HEK293 (cell line): Measurements from ENCODE around the gene ABHD12.
A peak's percentile ranks its signal among the peaks of the same experiment; 100 is the strongest.

Experiments used
- CTCF ChIA-PET: fragments of 350-600 bp; formaldehyde crosslinking; extraction: SDS; loops from one replicate; lab custom pipeline; 2021; ENCODE audit warnings: antibody characterized with exemption; lab: Yijun Ruan, JAX
- POLR2A ChIA-PET: fragments of 300-600 bp; formaldehyde crosslinking; extraction: SDS; loops from one replicate; lab custom pipeline; 2020; ENCODE audit warnings: antibody characterized with exemption, inconsistent platforms; lab: Yijun Ruan, JAX
- H3K27ac ChIP-seq: fragments of 200-500 bp; sonication (Bioruptor generic); 2 replicates; pipeline ENCODE4 v1.5.1; 2014; ENCODE audit warnings: low read depth, low read length, control low read depth, inconsistent platforms; ENCODE audit errors: extremely low read depth
- H3K36me3 ChIP-seq, 2 experiments: fragments of 200-500 bp in 1 of 2; sonication (Bioruptor generic) in 1 of 2; 1 replicate in 1 of 2; 2 replicates in 1 of 2; pipeline ENCODE4 v1.5.1; 2014 to 2017; ENCODE audit warnings: inconsistent platforms in 2 of 2, low read length in 2 of 2; ENCODE audit not compliant: control insufficient read depth in 2 of 2, insufficient read depth in 1 of 2
- H3K4me1 ChIP-seq: fragments of 200-500 bp; sonication (Bioruptor generic); 2 replicates; pipeline ENCODE4 v1.5.1; 2014; ENCODE audit warnings: mild to moderate bottlenecking, low read length, inconsistent platforms; ENCODE audit not compliant: control insufficient read depth, insufficient read depth
- H3K4me3 ChIP-seq: 2 replicates; pipeline ENCODE4 v1.5.1; 2011; ENCODE audit warnings: low read depth, mild to moderate bottlenecking, control low read depth, low read length, moderate library complexity
- H3K9me3 ChIP-seq: fragments of 200-500 bp; sonication (Bioruptor generic); 2 replicates; pipeline ENCODE4 v1.5.1; 2014; ENCODE audit warnings: low read depth, low read length, inconsistent platforms; ENCODE audit not compliant: control insufficient read depth, insufficient read depth
- EGR2 ChIP-seq: fragments of 450-650 bp; formaldehyde crosslinking; IDR thresholded peaks from 2 replicates; pipeline ENCODE4 v1.5.1; 2016; ENCODE audit warnings: low read depth, missing biosample characterization, missing genetic modification characterization
- ELK4 ChIP-seq: IDR thresholded peaks from 2 replicates; pipeline ENCODE4 v1.6.1; 2011; ENCODE audit warnings: mild to moderate bottlenecking, low read depth, low read length, borderline replicate concordance
- GLIS1 ChIP-seq: fragments of 450-650 bp; formaldehyde crosslinking; IDR thresholded peaks from 2 replicates; pipeline ENCODE4 v1.5.1; 2016; ENCODE audit warnings: missing biosample characterization, missing genetic modification characterization
- HOXA7 ChIP-seq: sonication (generic); formaldehyde crosslinking; IDR thresholded peaks from 2 replicates; pipeline ENCODE4 v1.8.1; 2022; ENCODE audit warnings: missing genetic modification reagents, borderline replicate concordance
- KLF16 ChIP-seq: fragments of 450-650 bp; formaldehyde crosslinking; IDR thresholded peaks from 2 replicates; pipeline ENCODE4 v1.5.1; 2017; ENCODE audit warnings: missing biosample characterization, missing genetic modification characterization
- KLF8 ChIP-seq: fragments of 450-650 bp; formaldehyde crosslinking; IDR thresholded peaks from 2 replicates; pipeline ENCODE4 v1.5.1; 2016; ENCODE audit warnings: missing biosample characterization, missing genetic modification characterization
- MYNN ChIP-seq: fragments of 450-650 bp; formaldehyde crosslinking; IDR thresholded peaks from 2 replicates; pipeline ENCODE4 v1.5.1; 2016; ENCODE audit warnings: missing biosample characterization, missing genetic modification characterization, borderline replicate concordance
- OVOL3 ChIP-seq: fragments of 450-650 bp; formaldehyde crosslinking; IDR thresholded peaks from 2 replicates; pipeline ENCODE4 v1.5.1; 2016; ENCODE audit warnings: missing biosample characterization, missing genetic modification characterization
- SP2 ChIP-seq: fragments of 450-650 bp; formaldehyde crosslinking; IDR thresholded peaks from 2 replicates; pipeline ENCODE4 v1.5.1; 2016; ENCODE audit warnings: missing biosample characterization, missing genetic modification characterization
- SP3 ChIP-seq: fragments of 450-650 bp; formaldehyde crosslinking; IDR thresholded peaks from 2 replicates; pipeline ENCODE4 v1.5.1; 2016; ENCODE audit warnings: missing biosample characterization, missing genetic modification characterization
- ZEB2 ChIP-seq: fragments of 450-650 bp; formaldehyde crosslinking; IDR thresholded peaks from 2 replicates; pipeline ENCODE4 v1.5.1; 2016; ENCODE audit warnings: missing biosample characterization, missing genetic modification characterization
- ZFHX2 ChIP-seq: fragments of 450-650 bp; formaldehyde crosslinking; conservative IDR thresholded peaks from 2 replicates; pipeline ENCODE4 v1.5.1; 2016; ENCODE audit warnings: missing biosample characterization, missing genetic modification characterization
- ZNF10 ChIP-seq: fragments of 450-650 bp; formaldehyde crosslinking; IDR thresholded peaks from 2 replicates; pipeline ENCODE4 v1.5.1; 2017; ENCODE audit warnings: missing biosample characterization, missing genetic modification characterization
- ZNF140 ChIP-seq: fragments of 450-650 bp; formaldehyde crosslinking; IDR thresholded peaks from 2 replicates; pipeline ENCODE4 v1.5.1; 2016; ENCODE audit warnings: missing biosample characterization, missing genetic modification characterization
- ZNF18 ChIP-seq: fragments of 450-650 bp; formaldehyde crosslinking; IDR thresholded peaks from 2 replicates; pipeline ENCODE4 v1.5.1; 2016; ENCODE audit warnings: missing biosample characterization, missing genetic modification characterization
- ZNF202 ChIP-seq: fragments of 450-650 bp; formaldehyde crosslinking; IDR thresholded peaks from 2 replicates; pipeline ENCODE4 v1.5.1; 2016; ENCODE audit warnings: missing biosample characterization, missing genetic modification characterization, borderline replicate concordance
- ZNF214 ChIP-seq: fragments of 450-650 bp; formaldehyde crosslinking; IDR thresholded peaks from 2 replicates; pipeline ENCODE4 v1.5.1; 2017; ENCODE audit warnings: missing biosample characterization, mild to moderate bottlenecking, missing genetic modification characterization, borderline replicate concordance
- ZNF221 ChIP-seq: fragments of 450-650 bp; formaldehyde crosslinking; IDR thresholded peaks from 2 replicates; pipeline ENCODE4 v1.5.1; 2017; ENCODE audit warnings: missing biosample characterization, missing genetic modification characterization, borderline replicate concordance
- ZNF292 ChIP-seq: fragments of 450-650 bp; formaldehyde crosslinking; IDR thresholded peaks from 2 replicates; pipeline ENCODE4 v1.5.1; 2016; ENCODE audit warnings: low read depth, missing biosample characterization, missing genetic modification characterization, borderline replicate concordance
- ZNF341 ChIP-seq: fragments of 450-650 bp; formaldehyde crosslinking; IDR thresholded peaks from 2 replicates; pipeline ENCODE4; 2016; ENCODE audit warnings: low read depth, missing biosample characterization, missing genetic modification characterization
- ZNF544 ChIP-seq: fragments of 450-650 bp; formaldehyde crosslinking; IDR thresholded peaks from 2 replicates; pipeline ENCODE4 v1.5.0; 2017; ENCODE audit warnings: missing biosample characterization, missing genetic modification characterization
- ZNF561 ChIP-seq: fragments of 450-650 bp; IDR thresholded peaks from 2 replicates; pipeline ENCODE4 v1.5.1; 2018; ENCODE audit warnings: missing biosample characterization, missing genetic modification characterization, borderline replicate concordance
- ZNF571 ChIP-seq: fragments of 450-650 bp; formaldehyde crosslinking; IDR thresholded peaks from 2 replicates; pipeline ENCODE4 v1.5.0; 2017; ENCODE audit warnings: missing biosample characterization, missing genetic modification characterization
- ZNF610 ChIP-seq: fragments of 450-650 bp; formaldehyde crosslinking; IDR thresholded peaks from 2 replicates; pipeline ENCODE4 v1.5.1; 2016; ENCODE audit warnings: missing biosample characterization, missing genetic modification characterization, borderline replicate concordance
- ZXDB ChIP-seq: fragments of 450-650 bp; formaldehyde crosslinking; IDR thresholded peaks from 2 replicates; pipeline ENCODE4 v1.5.1; 2016; ENCODE audit warnings: missing biosample characterization, missing genetic modification characterization
- TF ChIP-seq, protein P1 (sequence below): fragments of 450-650 bp; formaldehyde crosslinking; IDR thresholded peaks from 2 replicates; pipeline ENCODE4 v1.5.1; 2016; ENCODE audit warnings: missing biosample characterization, missing genetic modification characterization
- TF ChIP-seq, protein P2 (sequence below): fragments of 450-650 bp; formaldehyde crosslinking; IDR thresholded peaks from 2 replicates; pipeline ENCODE4 v1.5.1; 2016; ENCODE audit warnings: missing biosample characterization, missing genetic modification characterization
- TF ChIP-seq, protein P3 (sequence below): fragments of 450-650 bp; formaldehyde crosslinking; IDR thresholded peaks from 2 replicates; pipeline ENCODE4 v1.5.1; 2016; ENCODE audit warnings: missing biosample characterization, missing genetic modification characterization

ABHD12 gene

GRCh38 chr20:25390538-25391528 lies at the start of gene ABHD12 (continued):
- TF ChIP-seq SP2 (tag by site-specific recombination) = peak; percentile 70
- no peak for TF ChIP-seq ZNF214 (tag by site-specific recombination)
- TF ChIP-seq SP3 (tag by site-specific recombination) = peak; percentile 49; the same call in 1 of the 2 replicates
- TF ChIP-seq ZNF10 (tag by site-specific recombination) = no peak
- TF ChIP-seq ZNF292 = no peak
- TF ChIP-seq ZNF610 (tag by site-specific recombination) = peak; percentile 72; the same call in 1 of the 2 replicates
- peak; percentile 75 for TF ChIP-seq ZXDB (tag by site-specific recombination)
- TF ChIP-seq EGR2 (tag by site-specific recombination) = peak; percentile 50
- peak; percentile 76 for TF ChIP-seq ZEB2
- no peak for TF ChIP-seq ZNF202 (tag by site-specific recombination)
- TF ChIP-seq ZNF341 = peak; percentile 31; the same call in 1 of the 2 replicates
- no peak for TF ChIP-seq MYNN (tag by site-specific recombination)
- no peak for TF ChIP-seq HOXA7 (CRISPR knock-in tag)
- peak; percentile 82 for TF ChIP-seq ZNF561
- TF ChIP-seq KLF16 = peak; percentile 61; the same call in 1 of the 2 replicates
- peak; percentile 86 for TF ChIP-seq KLF8
- TF ChIP-seq ZFHX2 (tag by site-specific recombination) = peak; percentile 37; the same call in 1 of the 2 replicates
- TF ChIP-seq, protein P1, sequence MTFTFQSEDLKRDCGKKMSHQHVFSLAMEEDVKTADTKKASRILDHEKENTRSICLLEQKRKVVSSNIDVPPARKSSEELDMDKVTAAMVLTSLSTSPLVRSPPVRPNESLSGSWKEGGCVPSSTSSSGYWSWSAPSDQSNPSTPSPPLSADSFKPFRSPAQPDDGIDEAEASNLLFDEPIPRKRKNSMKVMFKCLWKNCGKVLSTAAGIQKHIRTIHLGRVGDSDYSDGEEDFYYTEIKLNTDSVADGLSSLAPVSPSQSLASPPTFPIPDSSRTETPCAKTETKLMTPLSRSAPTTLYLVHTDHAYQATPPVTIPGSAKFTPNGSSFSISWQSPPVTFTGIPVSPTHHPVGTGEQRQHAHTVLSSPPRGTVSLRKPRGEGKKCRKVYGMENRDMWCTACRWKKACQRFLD (tag by site-specific recombination) = no peak

- ChIA-PET POLR2A (no interaction called here), CTCF (no interaction called here)
- Histone ChIP-seq H3K36me3 (peaks cover 47 to 66% of the 10 kb centered on the region in 2 experiments), H3K27ac (no peak overlapping the region), H3K9me3 (no peaks in the 10 kb centered on the region), H3K4me1 (no peaks in the 10 kb centered on the region), H3K4me3 (no peak overlapping the region)
- no peak for TF ChIP-seq ZNF544 (tag by site-specific recombination)
- no peak for TF ChIP-seq ZNF221 (tag by site-specific recombination)
- TF ChIP-seq, protein P2, sequence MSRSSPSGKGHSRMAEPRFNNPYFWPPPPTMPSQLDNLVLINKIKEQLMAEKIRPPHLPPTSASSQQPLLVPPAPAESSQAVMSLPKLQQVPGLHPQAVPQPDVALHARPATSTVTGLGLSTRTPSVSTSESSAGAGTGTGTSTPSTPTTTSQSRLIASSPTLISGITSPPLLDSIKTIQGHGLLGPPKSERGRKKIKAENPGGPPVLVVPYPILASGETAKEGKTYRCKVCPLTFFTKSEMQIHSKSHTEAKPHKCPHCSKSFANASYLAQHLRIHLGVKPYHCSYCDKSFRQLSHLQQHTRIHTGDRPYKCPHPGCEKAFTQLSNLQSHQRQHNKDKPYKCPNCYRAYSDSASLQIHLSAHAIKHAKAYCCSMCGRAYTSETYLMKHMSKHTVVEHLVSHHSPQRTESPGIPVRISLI (tag by site-specific recombination) = no peak
- TF ChIP-seq, protein P3, sequence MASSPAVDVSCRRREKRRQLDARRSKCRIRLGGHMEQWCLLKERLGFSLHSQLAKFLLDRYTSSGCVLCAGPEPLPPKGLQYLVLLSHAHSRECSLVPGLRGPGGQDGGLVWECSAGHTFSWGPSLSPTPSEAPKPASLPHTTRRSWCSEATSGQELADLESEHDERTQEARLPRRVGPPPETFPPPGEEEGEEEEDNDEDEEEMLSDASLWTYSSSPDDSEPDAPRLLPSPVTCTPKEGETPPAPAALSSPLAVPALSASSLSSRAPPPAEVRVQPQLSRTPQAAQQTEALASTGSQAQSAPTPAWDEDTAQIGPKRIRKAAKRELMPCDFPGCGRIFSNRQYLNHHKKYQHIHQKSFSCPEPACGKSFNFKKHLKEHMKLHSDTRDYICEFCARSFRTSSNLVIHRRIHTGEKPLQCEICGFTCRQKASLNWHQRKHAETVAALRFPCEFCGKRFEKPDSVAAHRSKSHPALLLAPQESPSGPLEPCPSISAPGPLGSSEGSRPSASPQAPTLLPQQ = no peak
- no peak for TF ChIP-seq OVOL3 (tag by site-specific recombination)
- no peak for TF ChIP-seq ZNF18 (tag by site-specific recombination)
- no peak for TF ChIP-seq ELK4
- no peak for TF ChIP-seq ZNF140 (tag by site-specific recombination)
- TF ChIP-seq ZNF571 (tag by site-specific recombination) = no peak
- TF ChIP-seq GLIS1 (tag by site-specific recombination) = no peak
These were observed 48.7 kb upstream of the ABHD12 start for GRCh38 chr20:25439328-25439727.
